Naive thymus-derived CD8-positive, alpha-beta T cell (primary cell): ENCODE results near the gene PRDX2. TPM values are rescaled to one million over a fixed set of nuclear protein-coding genes. Genes with fewer than 3 reads are reported as not detected.

Experiments used
- microRNA-seq: library from miRNA; unstranded; fragments of <30 nt; microRNA quantifications from one replicate; pipeline ENCODE4 v1.2.0, GENCODE V29; 2022; ENCODE audit warnings: borderline microRNAs expressed
- polyA plus RNA-seq, 3 donors: library from polyadenylated mRNA; unstranded; fragments of 300-500 nt; fragmentation: Illumina TruSeq; gene quantifications; one replicate each; pipeline ENCODE4 v1.2.3, GENCODE V29; 2021
- total RNA-seq, 8 experiments: library from RNA in 2 of 8; stranded (reverse) in 2 of 8; gene quantifications; one replicate each; pipeline ENCODE4 v1.2.3 and lab custom pipeline; 2021 to 2026

The PRDX2 gene
- total and polyA plus RNA-seq, 5 experiments from 2014 or later, result 108 to 362 (median 253) TPM

Small RNA genes within 50 kb of the gene (microRNA-seq; reads per million reads assigned to microRNA genes)
- gene MIR5684, result not detected

Other genes starting within 250 kb of the PRDX2 start
- 10 to 100 TPM; 14.4 to 15.4 TPM for gene ZNF490, start 191.0 kb downstream of the PRDX2 start, total RNA-seq
- 1 to 10 TPM; 3.7 to 6.8 (median 6.5) TPM for gene ZNF490, start 191.0 kb downstream of the PRDX2 start, polyA plus RNA-seq
- gene ZNF791, start 190.9 kb downstream of the PRDX2 start, total RNA-seq, result 10 to 100 TPM; 46.2 to 48.0 TPM
- gene ZNF791, start 190.9 kb downstream of the PRDX2 start, polyA plus RNA-seq, result 10 to 100 TPM; 14.2 to 18.6 (median 17.9) TPM
- 100 to 1,000 TPM in 1 of 2 experiments, 10 to 100 TPM in 1; 87.5 to 101 TPM for gene MAN2B1, start 135.1 kb downstream of the PRDX2 start, total RNA-seq
- gene MAN2B1, start 135.1 kb downstream of the PRDX2 start, polyA plus RNA-seq, result 10 to 100 TPM; 33.9 to 55.4 (median 34.7) TPM
- gene WDR83, start 135.0 kb downstream of the PRDX2 start, total RNA-seq, result 10 to 100 TPM; 17.6 to 22.7 TPM
- gene WDR83, start 135.0 kb downstream of the PRDX2 start, polyA plus RNA-seq, result 10 to 100 TPM; 12.6 to 19.9 (median 12.9) TPM
- gene DHPS, start 119.9 kb downstream of the PRDX2 start, total RNA-seq, result 100 to 1,000 TPM; 219 to 224 TPM
- gene DHPS, start 119.9 kb downstream of the PRDX2 start, polyA plus RNA-seq, result 100 to 1,000 TPM in 1 of 3 donors, 10 to 100 TPM in 2; 74.8 to 108 (median 88.9) TPM
- not detected for gene GNG14, start 113.8 kb downstream of the PRDX2 start, total RNA-seq
- gene GNG14, start 113.8 kb downstream of the PRDX2 start, polyA plus RNA-seq, result not detected
- gene FBXW9, start 105.2 kb downstream of the PRDX2 start, total RNA-seq, result 1 to 10 TPM; 2.8 to 2.9 TPM
- 1 to 10 TPM; 4.3 to 5.7 (median 5.4) TPM for gene FBXW9, start 105.2 kb downstream of the PRDX2 start, polyA plus RNA-seq
- gene TNPO2, start 77.9 kb downstream of the PRDX2 start, total RNA-seq, result 10 to 100 TPM; 80.5 to 81.7 TPM
- 1 to 10 TPM; 2.0 to 3.1 (median 2.6) TPM for gene TNPO2, start 77.9 kb downstream of the PRDX2 start, polyA plus RNA-seq
- gene TRIR, start 67.1 kb downstream of the PRDX2 start, total RNA-seq, result 100 to 1,000 TPM; 197 to 220 TPM
- 100 to 1,000 TPM; 181 to 206 (median 205) TPM for gene TRIR, start 67.1 kb downstream of the PRDX2 start, polyA plus RNA-seq
- gene GET3, start 64.3 kb downstream of the PRDX2 start, total RNA-seq, result 10 to 100 TPM; 26.7 to 30.9 TPM
- 10 to 100 TPM; 46.8 to 72.3 (median 55.7) TPM for gene GET3, start 64.3 kb downstream of the PRDX2 start, polyA plus RNA-seq
- gene BEST2, start 50.0 kb downstream of the PRDX2 start, total RNA-seq, result not detected
- gene BEST2, start 50.0 kb downstream of the PRDX2 start, polyA plus RNA-seq, result not detected
- gene HOOK2, start 26.2 kb downstream of the PRDX2 start, total RNA-seq, result 10 to 100 TPM; 25.2 to 27.0 TPM
- gene HOOK2, start 26.2 kb downstream of the PRDX2 start, polyA plus RNA-seq, result 1 to 10 TPM; 3.0 to 4.3 (median 3.2) TPM
- 100 to 1,000 TPM in 1 of 2 experiments, 10 to 100 TPM in 1; 99.1 to 103 TPM for gene JUNB, start 10.3 kb downstream of the PRDX2 start, total RNA-seq
- 1,000 to 10,000 TPM in 2 of 3 donors, 100 to 1,000 TPM in 1; 845 to 1,468 (median 1,203) TPM for gene JUNB, start 10.3 kb downstream of the PRDX2 start, polyA plus RNA-seq
- gene THSD8, start 269 bp upstream of the PRDX2 start, total RNA-seq, result 1 to 10 TPM in 1 of 2 experiments, not detected in 1; 1.1 TPM
- gene THSD8, start 269 bp upstream of the PRDX2 start, polyA plus RNA-seq, result 1 to 10 TPM in 2 of 3 donors, under 1 TPM in 1; 0.96 to 3.1 (median 1.0) TPM
- gene RNASEH2A, start 4.8 kb upstream of the PRDX2 start, total RNA-seq, result 10 to 100 TPM; 12.1 to 12.9 TPM
- 10 to 100 TPM; 16.3 to 22.6 (median 21.9) TPM for gene RNASEH2A, start 4.8 kb upstream of the PRDX2 start, polyA plus RNA-seq
- not detected for gene RTBDN, start 32.8 kb upstream of the PRDX2 start, total RNA-seq
- gene RTBDN, start 32.8 kb upstream of the PRDX2 start, polyA plus RNA-seq, result not detected
- gene MAST1, start 36.7 kb upstream of the PRDX2 start, total RNA-seq, result 1 to 10 TPM in 1 of 2 experiments, under 1 TPM in 1; 0.26 to 1.3 TPM
- 1 to 10 TPM in 1 of 3 donors, under 1 TPM in 2; 0.22 to 4.4 (median 0.97) TPM for gene MAST1, start 36.7 kb upstream of the PRDX2 start, polyA plus RNA-seq
- 10 to 100 TPM; 26.2 to 27.3 TPM for gene DNASE2, start 79.6 kb upstream of the PRDX2 start, total RNA-seq
- gene DNASE2, start 79.6 kb upstream of the PRDX2 start, polyA plus RNA-seq, result 10 to 100 TPM; 46.1 to 49.5 (median 46.2) TPM
- not detected for gene KLF1, start 85.4 kb upstream of the PRDX2 start, total RNA-seq
- under 1 TPM in 1 of 3 donors, not detected in 2; 0.45 TPM for gene KLF1, start 85.4 kb upstream of the PRDX2 start, polyA plus RNA-seq
- gene GCDH, start 89.4 kb upstream of the PRDX2 start, total RNA-seq, result 10 to 100 TPM; 68.5 to 69.8 TPM
- gene GCDH, start 89.4 kb upstream of the PRDX2 start, polyA plus RNA-seq, result 10 to 100 TPM; 18.0 to 20.7 (median 19.8) TPM
- gene SYCE2, start 117.5 kb upstream of the PRDX2 start, total RNA-seq, result 1 to 10 TPM in 1 of 2 experiments, not detected in 1; 1.8 TPM
- gene SYCE2, start 117.5 kb upstream of the PRDX2 start, polyA plus RNA-seq, result not detected
- 10 to 100 TPM; 54.6 to 60.5 TPM for gene FARSA, start 131.9 kb upstream of the PRDX2 start, total RNA-seq
- 10 to 100 TPM; 49.8 to 87.7 (median 63.6) TPM for gene FARSA, start 131.9 kb upstream of the PRDX2 start, polyA plus RNA-seq
- gene CALR, start 136.8 kb upstream of the PRDX2 start, total RNA-seq, result 100 to 1,000 TPM; 448 to 463 TPM
- 100 to 1,000 TPM; 135 to 190 (median 165) TPM for gene CALR, start 136.8 kb upstream of the PRDX2 start, polyA plus RNA-seq
- gene RAD23A, start 144.1 kb upstream of the PRDX2 start, total RNA-seq, result 100 to 1,000 TPM; 117 to 125 TPM
- gene RAD23A, start 144.1 kb upstream of the PRDX2 start, polyA plus RNA-seq, result 100 to 1,000 TPM in 2 of 3 donors, 10 to 100 TPM in 1; 78.0 to 114 (median 102) TPM
- 10 to 100 TPM; 17.3 to 17.8 TPM for gene GADD45GIP1, start 155.4 kb upstream of the PRDX2 start, total RNA-seq
- 10 to 100 TPM; 59.4 to 65.1 (median 64.7) TPM for gene GADD45GIP1, start 155.4 kb upstream of the PRDX2 start, polyA plus RNA-seq
- not detected for gene DAND5, start 167.8 kb upstream of the PRDX2 start, total RNA-seq
- not detected for gene DAND5, start 167.8 kb upstream of the PRDX2 start, polyA plus RNA-seq
- 1 to 10 TPM; 4.9 to 8.6 TPM for gene NFIX, start 193.7 kb upstream of the PRDX2 start, total RNA-seq
- gene NFIX, start 193.7 kb upstream of the PRDX2 start, polyA plus RNA-seq, result 1 to 10 TPM in 1 of 3 donors, under 1 TPM in 1, not detected in 1; 0.68 to 1.5 TPM